A549 (cell line): ENCODE results near the gene ARHGAP25.

Experiments used
- CHD4 ChIP-seq: fragments of 200-600 bp; sonication (generic); IDR thresholded peaks from 2 replicates; pipeline ENCODE4 v1.6.1; 2016; ENCODE audit warnings: antibody characterized with exemption, mild to moderate bottlenecking, borderline replicate concordance
- REST ChIP-seq: fragments of 200-600 bp; sonication (generic); IDR thresholded peaks from 2 replicates; pipeline ENCODE4 v1.6.1; 2016; ENCODE audit warnings: antibody characterized with exemption, mild to moderate bottlenecking, moderate library complexity
- USF2 ChIP-seq: fragments of 450-650 bp; IDR thresholded peaks from 2 replicates; pipeline ENCODE4 v1.6.1; 2014; ENCODE audit warnings: antibody characterized with exemption
- ZFP36 ChIP-seq: fragments of 450-650 bp; IDR thresholded peaks from 2 replicates; pipeline ENCODE4 v1.6.1; 2014; ENCODE audit warnings: borderline replicate concordance; ENCODE audit not compliant: partially characterized antibody

DNA sequence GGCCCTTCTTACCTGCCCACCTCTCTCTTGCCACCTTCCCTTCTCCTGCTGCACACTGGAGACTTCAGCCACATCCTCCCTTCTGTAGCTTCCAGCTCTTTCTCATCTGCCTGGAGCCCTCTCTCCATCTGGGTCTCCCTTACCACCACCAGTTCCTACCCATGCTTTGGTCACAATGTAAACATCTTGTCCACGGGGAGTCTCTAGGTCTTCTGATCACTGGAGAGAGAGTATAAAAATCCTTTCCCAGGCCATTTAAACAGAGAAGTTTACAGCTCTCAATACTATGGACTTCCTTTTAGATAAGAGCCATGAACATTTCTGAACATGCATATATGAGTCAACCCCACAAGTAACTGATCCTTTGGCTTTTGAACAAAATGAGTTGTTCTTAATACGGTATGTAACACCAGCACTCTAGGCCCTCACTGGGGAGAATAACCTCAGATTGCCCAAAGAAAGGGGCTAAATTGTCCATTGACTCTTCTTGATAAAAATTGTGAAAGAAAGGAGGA is 5.8 kb downstream of the ARHGAP25 start:
- TF ChIP-seq REST, result no peak
- no peak for TF ChIP-seq ZFP36
- no peak for TF ChIP-seq CHD4
- TF ChIP-seq USF2, result no peak
